Aorta (tissue), 5 donors: ENCODE data around the gene CCIN. TPM values are rescaled to one million over a fixed set of nuclear protein-coding genes. Genes with fewer than 3 reads are reported as not detected.
A peak's percentile ranks its signal among the peaks of the same experiment; 100 is the strongest.
"Not testable (repeated sequence)": the region's sequence is repeated elsewhere in the genome, so short reads cannot be mapped to it uniquely, and the experiment has no call there.

Experiments used
- ATAC-seq: fragments of 200-7000 bp; cut with Tn5 transposase; one replicate; pipeline ENCODE4 v1.9.1; 2022; ENCODE audit warnings: moderate library complexity; ENCODE audit not compliant: low FRiP score
- DNase-seq, 2 donors: peaks; one replicate each; pipeline ENCODE4 v3.0.0-alpha.2; 2020
- H3K27ac ChIP-seq, 2 donors: one replicate each; pipeline ENCODE4 v1.5.1; 2013; ENCODE audit warnings: low read length in 2 of 2, mild to moderate bottlenecking in 2 of 2, moderate library complexity in 2 of 2, control low read depth in 1 of 2, inconsistent platforms in 1 of 2, low read depth in 1 of 2
- H3K27me3 ChIP-seq, 2 donors: one replicate each; pipeline ENCODE4 v1.6.1; 2013; ENCODE audit warnings: control low read depth in 1 of 2, low read length in 1 of 2, mild to moderate bottlenecking in 1 of 2, moderate library complexity in 1 of 2; ENCODE audit not compliant: insufficient read depth in 2 of 2, control insufficient read depth in 1 of 2
- H3K36me3 ChIP-seq, 2 donors: one replicate each; pipeline ENCODE4 v1.6.1; 2013; ENCODE audit warnings: control low read depth in 1 of 2, low read length in 1 of 2, mild to moderate bottlenecking in 1 of 2; ENCODE audit not compliant: insufficient read depth in 2 of 2, control insufficient read depth in 1 of 2
- H3K4me1 ChIP-seq, 2 donors: one replicate each; pipeline ENCODE4 v1.6.1; 2013; ENCODE audit warnings: low read length in 2 of 2, control low read depth in 1 of 2, mild to moderate bottlenecking in 1 of 2, moderate library complexity in 1 of 2; ENCODE audit not compliant: insufficient read depth in 2 of 2, control insufficient read depth in 1 of 2
- H3K4me3 ChIP-seq, 2 donors: one replicate each; pipeline ENCODE4 v1.5.1; 2013; ENCODE audit warnings: low read length in 2 of 2, control low read depth in 1 of 2, mild to moderate bottlenecking in 1 of 2
- H3K9me3 ChIP-seq: one replicate; pipeline ENCODE4 v1.6.1; 2013; ENCODE audit warnings: mild to moderate bottlenecking, low read length; ENCODE audit not compliant: control insufficient read depth
- WGBS, 2 donors: extraction: QIAGEN DNeasy Blood & Tissue Kit; methylation state at CpG; one replicate each; pipeline ENCODE4 v1.1.7; 2013; 5-methylcytosine and 5-hydroxymethylcytosine counted together
- intact Hi-C, 2 donors: fragments of 100-400 bp; cut with DNase I; formaldehyde crosslinking; loops; one replicate each; pipeline versions ENCODE4 v1.14.2 to v1.15.0; 2022
- polyA plus RNA-seq, 2 donors: library from polyadenylated mRNA; stranded (reverse); fragments of 200-250 nt; gene quantifications; one replicate each; pipeline ENCODE4 v1.2.3, GENCODE V29; 2013
- total RNA-seq, 2 donors: library from RNA; stranded (reverse); fragmentation: NEBNext Ultra II Directional; extraction: Animal tissue kit (Norgen Biotek cat#: 25700); gene quantifications; one replicate each; pipeline ENCODE4 v1.2.1, GENCODE V29; 2021
- donor health status: healthy with polysubstance abuse.
- donor health status: Bipolar disorder and iron deficiency.
- donor health status: DM: no; HTN: no; CAD: no.
- donor health status: DM: no; HTN: no; CAD: no.
- donor health status: DM: yes; HTN: yes; CAD: no.

CCIN gene
- total and polyA plus RNA-seq, 4 donors, result 0.18 to 0.99 (median 0.65) TPM

DNA sequence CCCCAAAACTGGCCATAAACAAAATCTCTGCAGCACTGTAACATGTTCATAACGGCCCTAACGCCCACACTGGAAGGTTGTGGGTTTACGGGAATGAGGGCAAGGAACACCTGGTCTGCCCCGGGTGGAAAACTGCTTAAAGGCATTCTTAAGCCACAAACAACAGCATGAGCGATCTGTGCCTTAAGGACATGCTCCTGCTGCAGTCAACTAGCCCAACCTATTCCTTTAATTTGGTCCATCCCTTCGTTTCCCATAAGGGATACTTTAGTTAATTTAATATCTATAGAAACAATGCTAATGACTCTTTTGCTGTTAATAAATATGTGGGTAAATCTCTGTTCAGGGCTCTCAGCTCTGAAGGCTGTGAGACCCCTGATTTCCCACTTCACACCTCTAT, 11.1 kb downstream of the CCIN start:
- ATAC-seq, H3K27ac ChIP-seq, intact Hi-C loops, DNase-seq, H3K36me3 ChIP-seq, H3K27me3 ChIP-seq, H3K4me3 ChIP-seq, H3K9me3 ChIP-seq, H3K4me1 ChIP-seq: not testable (repeated sequence)
- 91 to 92% methylated on average over 6 of the region's 6 CpGs for WGBS, 2 donors

DNA sequence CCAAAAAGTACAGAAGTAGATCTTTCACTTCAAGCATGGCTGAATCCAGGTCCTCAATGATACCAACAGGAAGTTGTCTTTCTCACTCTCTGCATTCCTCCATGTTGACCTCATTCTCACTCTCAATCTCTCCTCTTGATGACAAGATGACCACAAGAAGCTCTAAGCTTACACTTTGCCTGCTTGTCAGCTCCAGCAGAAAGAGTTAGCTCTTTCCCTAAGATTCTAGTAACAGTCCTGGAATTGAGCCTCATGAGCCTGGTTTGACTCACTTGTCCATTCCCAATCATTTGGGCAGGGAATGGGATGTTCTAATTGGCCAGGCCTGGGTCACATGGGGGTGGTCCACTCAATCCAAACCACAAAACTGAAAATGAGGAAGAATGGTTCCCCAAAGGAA, 18.2 kb downstream of the CCIN start:
- DNase-seq, result no peak
- no peaks in the 10 kb centered on the region for H3K27me3 ChIP-seq
- peaks cover 1 to 5% of the 10 kb centered on the region in 2 donors for H3K4me1 ChIP-seq
- H3K9me3 ChIP-seq, result no peaks in the 10 kb centered on the region
- intact Hi-C loops, result no loop called here
- no peak overlapping the region for H3K4me3 ChIP-seq
- H3K27ac ChIP-seq, result no peak overlapping the region
- H3K36me3 ChIP-seq, result no peaks in the 10 kb centered on the region
- ATAC-seq, result no peak

DNA sequence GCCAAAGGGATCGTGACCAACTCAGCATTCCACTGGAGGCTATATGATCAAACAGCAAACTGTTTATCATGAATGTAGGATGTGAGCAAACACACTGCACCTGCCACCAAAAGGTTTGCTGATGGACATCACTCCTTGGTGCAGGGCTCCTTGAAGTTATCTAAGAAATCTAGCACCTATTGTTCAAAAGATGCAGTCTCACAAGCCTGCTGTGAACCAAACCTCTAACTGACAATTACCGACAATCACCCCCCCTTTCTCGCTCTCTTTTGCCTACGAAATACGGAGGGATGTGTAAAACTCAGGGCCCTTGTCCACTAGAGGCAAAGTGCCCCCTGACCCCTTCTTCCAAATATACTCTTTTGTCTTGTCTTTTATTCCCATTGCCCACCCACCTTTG, 19.0 kb downstream of the CCIN start:
- Histone ChIP-seq H3K27ac (no peak overlapping the region), H3K36me3 (no peaks in the 10 kb centered on the region), H3K27me3 (no peaks in the 10 kb centered on the region), H3K9me3 (no peaks in the 10 kb centered on the region), H3K4me3 (no peak overlapping the region), H3K4me1 (peaks cover 1 to 7% of the 10 kb centered on the region in 2 donors)
- intact Hi-C loops, result no loop called here
- ATAC-seq (no peak), DNase-seq (no peak)
- 74 to 86% methylated on average over 5 of the region's 5 CpGs for WGBS, 2 donors

DNA sequence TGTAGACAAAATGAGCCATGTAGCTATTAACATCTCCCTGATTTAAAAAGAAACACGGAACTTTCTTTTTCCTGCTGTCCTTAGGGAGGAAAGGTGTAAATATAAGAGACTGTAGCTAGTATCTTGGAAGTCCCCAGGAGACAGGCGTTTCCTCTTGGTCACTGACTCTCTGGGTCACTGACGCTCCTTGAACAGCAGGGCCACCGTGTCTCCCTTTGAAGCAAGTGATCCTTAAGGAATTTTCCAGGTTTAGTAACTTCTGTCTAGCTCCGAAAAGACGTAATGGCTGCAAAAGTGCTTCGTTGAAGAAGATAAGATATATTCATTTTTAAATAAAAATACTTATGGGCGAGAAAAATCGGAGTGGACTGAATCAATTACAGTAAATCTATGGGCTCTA, 20.8 kb downstream of the CCIN start:
- WGBS, 2 donors, result 4 to 5% methylated on average over 9 of the region's 9 CpGs
- Histone ChIP-seq H3K4me1 (peaks cover 1 to 11% of the 10 kb centered on the region in 2 donors), H3K36me3 (no peaks in the 10 kb centered on the region), H3K27me3 (no peaks in the 10 kb centered on the region), H3K9me3 (no peaks in the 10 kb centered on the region), H3K27ac (peak overlapping the region in 1 of 2 donors; percentile 41), H3K4me3 (no peak overlapping the region)
- no peak for ATAC-seq
- intact Hi-C loops, result loop anchor here in 1 of 2 donors (5.0 kb wide), 1 partner anchor 142 kb away; no protein-coding TSS in a partner anchor
- DNase-seq, result no peak

DNA sequence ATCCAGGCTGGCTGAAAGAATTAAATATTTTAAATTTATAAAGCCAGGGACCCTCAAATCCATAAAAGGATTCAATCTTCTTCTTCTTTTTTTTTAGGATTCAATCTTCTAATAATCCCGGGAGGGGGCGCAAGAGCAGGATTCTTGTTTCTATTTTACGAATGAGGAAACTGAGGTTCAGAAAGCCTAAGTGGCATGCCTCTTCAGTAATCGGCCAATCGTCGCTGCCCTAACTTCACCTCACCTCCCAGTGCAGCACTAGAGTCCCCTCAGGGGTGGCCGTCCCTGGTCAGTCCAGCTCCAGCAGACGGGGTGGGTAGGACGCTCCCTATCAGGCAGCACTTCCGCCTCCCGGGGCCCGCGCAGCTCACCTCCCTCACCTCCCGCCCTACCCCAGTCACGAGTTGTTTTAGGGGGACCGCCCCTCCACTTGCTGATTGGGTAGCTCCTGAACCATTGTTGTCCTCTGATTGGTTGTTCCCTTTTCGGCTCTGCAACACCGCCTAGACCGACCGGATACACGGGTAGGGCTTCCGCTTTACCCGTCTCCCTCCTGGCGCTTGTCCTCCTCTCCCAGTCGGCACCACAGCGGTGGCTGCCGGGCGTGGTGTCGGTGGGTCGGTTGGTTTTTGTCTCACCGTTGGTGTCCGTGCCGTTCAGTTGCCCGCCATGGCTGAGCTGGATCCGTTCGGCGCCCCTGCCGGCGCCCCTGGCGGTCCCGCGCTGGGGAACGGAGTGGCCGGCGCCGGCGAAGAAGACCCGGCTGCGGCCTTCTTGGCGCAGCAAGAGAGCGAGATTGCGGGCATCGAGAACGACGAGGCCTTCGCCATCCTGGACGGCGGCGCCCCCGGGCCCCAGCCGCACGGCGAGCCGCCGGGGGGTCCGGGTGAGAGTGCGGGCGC, 21.5 kb downstream of the CCIN start, which contains the start of gene CLTA:
Gene CLTA (plus strand): TSS at position 534 of the 902 bp plus-strand sequence. CDS start 136 bp downstream, at position 670.
- H3K9me3 ChIP-seq, result no peaks in the 10 kb centered on the region
- peaks cover 1 to 11% of the 10 kb centered on the region in 2 donors for H3K4me1 ChIP-seq
- DNase-seq (peak; percentile 97), ATAC-seq (peak; percentile 99)
- no peaks in the 10 kb centered on the region for H3K36me3 ChIP-seq
- intact Hi-C loops, result loop anchor here in 1 of 2 donors (5.0 kb wide), 1 partner anchor 142 kb away; no protein-coding TSS in a partner anchor
- peak within 1 kb of the TSS in 1 of 2 donors; percentile 87 for H3K27ac ChIP-seq
- H3K4me3 ChIP-seq, result peak within 1 kb of the TSS; percentile 72 to 95
- 0 to 1% methylated on average over 61 to 68 of the region's 68 CpGs for WGBS, 2 donors
- no peaks in the 10 kb centered on the region for H3K27me3 ChIP-seq

DNA sequence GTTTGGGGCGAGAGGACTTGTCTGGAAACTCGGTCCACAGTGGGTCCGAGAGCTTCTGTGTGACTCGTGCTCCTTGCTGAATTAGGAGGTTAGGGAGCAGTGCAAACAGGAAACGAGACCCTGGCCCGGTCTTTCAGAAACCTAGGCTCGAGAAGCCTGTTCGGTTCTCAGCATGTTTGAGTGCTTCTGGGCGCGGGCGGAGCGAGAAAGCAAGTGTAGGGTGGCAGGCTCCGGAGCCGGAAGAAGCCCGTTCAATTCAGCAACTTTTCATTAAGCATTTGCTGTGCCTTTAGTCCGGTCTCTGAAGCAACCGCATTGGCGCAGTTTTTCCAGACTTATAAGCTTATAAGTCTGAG, 22.1 kb downstream of the CCIN start:
- Histone ChIP-seq H3K4me1 (peaks cover 1 to 11% of the 10 kb centered on the region in 2 donors), H3K9me3 (no peaks in the 10 kb centered on the region), H3K36me3 (no peaks in the 10 kb centered on the region), H3K27ac (peak overlapping the region in 1 of 2 donors; percentile 64), H3K27me3 (no peaks in the 10 kb centered on the region), H3K4me3 (peak overlapping the region; percentile 72 to 95)
- ATAC-seq (no peak), DNase-seq (peak in 1 of 2 donors; percentile 53)
- WGBS, 2 donors, result 0 to 1% methylated on average over 18 of the region's 18 CpGs
- intact Hi-C loops, result loop anchor here in 1 of 2 donors (5.0 kb wide), 1 partner anchor 141 kb away; no protein-coding TSS in a partner anchor

DNA sequence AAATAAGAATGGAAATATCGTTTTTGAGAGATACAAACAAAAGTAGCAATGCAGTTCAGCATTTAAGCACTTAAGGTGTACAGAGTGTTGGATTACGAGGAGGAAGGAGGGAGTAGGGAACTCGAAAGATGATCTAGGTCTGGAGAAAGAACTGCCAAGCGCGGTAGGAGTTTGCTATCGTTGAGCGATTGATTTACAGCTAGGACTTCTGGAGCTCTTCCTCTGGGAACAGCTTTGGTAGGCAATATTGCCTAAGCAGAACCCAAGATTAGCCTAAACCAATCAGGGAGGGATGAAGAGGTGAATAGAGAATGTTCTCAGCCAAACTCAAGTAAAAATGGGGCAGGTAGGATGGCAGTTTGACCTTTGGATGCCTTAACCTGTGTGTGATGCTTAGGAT, 22.5 kb downstream of the CCIN start:
- Histone ChIP-seq H3K27me3 (no peaks in the 10 kb centered on the region), H3K9me3 (no peaks in the 10 kb centered on the region), H3K27ac (no peak overlapping the region), H3K36me3 (peaks cover 0 to under 1% of the 10 kb centered on the region in 2 donors), H3K4me3 (peak overlapping the region; percentile 72 to 95), H3K4me1 (peaks cover 1 to 11% of the 10 kb centered on the region in 2 donors)
- WGBS, 2 donors, result 0 to 1% methylated on average over 7 of the region's 7 CpGs
- intact Hi-C loops, result loop anchor here in 1 of 2 donors (5.0 kb wide), 1 partner anchor 141 kb away; no protein-coding TSS in a partner anchor
- DNase-seq (no peak), ATAC-seq (no peak)

DNA sequence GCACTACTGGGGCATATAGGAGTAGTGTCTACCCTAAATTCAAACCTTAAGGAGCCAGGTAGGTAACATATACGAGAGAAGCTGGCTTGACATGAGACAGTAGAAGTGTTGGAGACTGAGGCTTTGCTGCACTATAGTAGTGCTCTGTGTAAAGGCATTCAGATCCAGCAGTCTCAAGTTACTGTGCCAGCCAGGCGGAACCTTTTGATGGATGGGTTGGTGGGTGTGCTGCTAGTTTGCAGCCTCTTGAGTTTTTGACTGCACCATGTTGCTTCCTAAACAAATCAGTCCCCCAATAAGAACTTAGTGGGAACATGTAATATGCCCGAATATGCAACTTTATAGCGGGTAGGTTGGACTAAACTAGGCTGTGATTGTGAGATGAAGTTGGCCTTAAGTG, 23.0 kb downstream of the CCIN start:
- Histone ChIP-seq H3K9me3 (no peaks in the 10 kb centered on the region), H3K4me1 (peaks cover 1 to 11% of the 10 kb centered on the region in 2 donors), H3K27me3 (no peaks in the 10 kb centered on the region), H3K4me3 (peak overlapping the region; percentile 72 to 95), H3K36me3 (peaks cover 0 to 3% of the 10 kb centered on the region in 2 donors), H3K27ac (no peak overlapping the region)
- ATAC-seq, result no peak
- WGBS, 2 donors, result 59 to 62% methylated on average over 4 of the region's 4 CpGs
- intact Hi-C loops, result loop anchor here in 1 of 2 donors (5.0 kb wide), 1 partner anchor 140 kb away; no protein-coding TSS in a partner anchor
- DNase-seq, result no peak
